Measurements from ENCODE around the gene SPP2. TPM values are rescaled to one million over a fixed set of nuclear protein-coding genes. Genes with fewer than 3 reads are reported as not detected.

Gene SPP2
- total RNA-seq, 1 experiment from 2014 or later: not detected

- H3K4me1 Mint-ChIP-seq: peaks cover 6% of the 10 kb centered on the region; the same call in 1 of the 2 replicates
- H3K4me3 Mint-ChIP-seq: no peak overlapping the region
- ATAC-seq: no peak
- H3K9me3 Mint-ChIP-seq: peaks cover 9% of the 10 kb centered on the region
- TF ChIP-seq ZNF671 (CRISPR knock-in tag; IDR thresholded peaks at IDR 0.05) (no peak), RORB (CRISPR knock-in tag; IDR thresholded peaks at IDR 0.05) (no peak), TP53 (CRISPR knock-in tag; IDR thresholded peaks at IDR 0.05) (no peak), MYBL2 (CRISPR knock-in tag; IDR thresholded peaks at IDR 0.05) (no peak)
- no peaks in the 10 kb centered on the region; the same call in none of the 2 replicates for H3K27me3 Mint-ChIP-seq (ENCODE audit: low read depth)
- DNase-seq (ENCODE audit: low spot score): no peak
- CTCF ChIA-PET: no interaction called here
- H3K36me3 Mint-ChIP-seq: no peaks in the 10 kb centered on the region
- H3K27ac Mint-ChIP-seq: no peak overlapping the region
- POLR2A ChIA-PET: no interaction called here
These were observed 24.4 kb downstream of the SPP2 start for GRCh38 chr2:234074751-234075517.

- Mint-ChIP-seq H3K9me3 (peaks cover 6% of the 10 kb centered on the region), H3K4me1 (peaks cover 6% of the 10 kb centered on the region; the same call in 1 of the 2 replicates), H3K4me3 (no peak overlapping the region), H3K36me3 (no peaks in the 10 kb centered on the region), H3K27me3 (ENCODE audit: low read depth) (no peaks in the 10 kb centered on the region; the same call in none of the 2 replicates), H3K27ac (no peak overlapping the region)
- ATAC-seq (no peak), DNase-seq (ENCODE audit: low spot score) (no peak)
- TF ChIP-seq ELF4 (CRISPR knock-in tag; IDR thresholded peaks at IDR 0.05; ENCODE audit: low read depth): no peak
- no peak for TF ChIP-seq ZNF317 (CRISPR knock-in tag; IDR thresholded peaks at IDR 0.05; ENCODE audit: borderline replicate concordance, low read depth)
- no peak for TF ChIP-seq IRF1 (CRISPR knock-in tag; IDR thresholded peaks at IDR 0.05)
- TF ChIP-seq PREB (CRISPR knock-in tag; IDR thresholded peaks at IDR 0.05; ENCODE audit: borderline replicate concordance): no peak
- TF ChIP-seq NR3C1 (CRISPR knock-in tag; conservative IDR thresholded peaks at IDR 0.05; ENCODE audit: low read depth): no peak
- no peak for TF ChIP-seq USF2 (CRISPR knock-in tag; IDR thresholded peaks at IDR 0.05)
- no peak for TF ChIP-seq ARID4B (CRISPR knock-in tag; IDR thresholded peaks at IDR 0.05; ENCODE audit: borderline replicate concordance)
- TF ChIP-seq ZBTB21 (CRISPR knock-in tag; IDR thresholded peaks at IDR 0.05; ENCODE audit: borderline replicate concordance): no peak
- TF ChIP-seq SP1 (CRISPR knock-in tag; conservative IDR thresholded peaks at IDR 0.05): no peak
- TF ChIP-seq, protein P1, sequence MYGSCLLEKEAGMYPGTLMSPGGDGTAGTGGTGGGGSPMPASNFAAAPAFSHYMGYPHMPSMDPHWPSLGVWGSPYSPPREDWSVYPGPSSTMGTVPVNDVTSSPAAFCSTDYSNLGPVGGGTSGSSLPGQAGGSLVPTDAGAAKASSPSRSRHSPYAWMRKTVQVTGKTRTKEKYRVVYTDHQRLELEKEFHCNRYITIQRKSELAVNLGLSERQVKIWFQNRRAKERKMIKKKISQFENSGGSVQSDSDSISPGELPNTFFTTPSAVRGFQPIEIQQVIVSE (CRISPR knock-in tag; IDR thresholded peaks at IDR 0.05; ENCODE audit: borderline replicate concordance): no peak
- no peak for TF ChIP-seq NR1H2 (CRISPR knock-in tag; IDR thresholded peaks at IDR 0.05)
- no peak for TF ChIP-seq MYBL2 (CRISPR knock-in tag; IDR thresholded peaks at IDR 0.05)
- no peak for TF ChIP-seq ETV6 (CRISPR knock-in tag; IDR thresholded peaks at IDR 0.05)
- TF ChIP-seq E2F1 (CRISPR knock-in tag; IDR thresholded peaks at IDR 0.05): no peak
- TF ChIP-seq, protein P2, sequence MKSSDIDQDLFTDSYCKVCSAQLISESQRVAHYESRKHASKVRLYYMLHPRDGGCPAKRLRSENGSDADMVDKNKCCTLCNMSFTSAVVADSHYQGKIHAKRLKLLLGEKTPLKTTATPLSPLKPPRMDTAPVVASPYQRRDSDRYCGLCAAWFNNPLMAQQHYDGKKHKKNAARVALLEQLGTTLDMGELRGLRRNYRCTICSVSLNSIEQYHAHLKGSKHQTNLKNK (CRISPR knock-in tag; IDR thresholded peaks at IDR 0.05): no peak
- TF ChIP-seq GTF2I (CRISPR knock-in tag; conservative IDR thresholded peaks at IDR 0.05): no peak
- ChIA-PET POLR2A (no interaction called here), CTCF (no interaction called here)
These were observed 25.0 kb downstream of the SPP2 start for GRCh38 chr2:234075518-234075915.

Measured in WTC11 (cell line).